ENCODE data around the gene OSBPL8. TPM values are rescaled to one million over a fixed set of nuclear protein-coding genes. Genes with fewer than 3 reads are reported as not detected.

OSBPL8 gene
- total RNA-seq, 2 experiments from 2014 or later: 104 to 112 TPM

- no peak overlapping the region for H3K4me3 Mint-ChIP-seq
- H3K27me3 Mint-ChIP-seq: peaks cover 10% of the 10 kb centered on the region
- CTCF ChIA-PET: no interaction called here
- H3K27ac Mint-ChIP-seq: no peak overlapping the region
- H3K36me3 Mint-ChIP-seq: no peaks in the 10 kb centered on the region
- DNase-seq (no peak), ATAC-seq (no peak)
- no peaks in the 10 kb centered on the region for H3K9me3 Mint-ChIP-seq (ENCODE audit: low read depth)
- peaks cover 14% of the 10 kb centered on the region for H3K4me1 Mint-ChIP-seq
Measured at GRCh38 chr12:76303989-76304460, 255.5 kb downstream of the OSBPL8 start.

GRCh38 chr12:76303365-76303764 lies 256.2 kb downstream of the OSBPL8 start:
- ATAC-seq (no peak), DNase-seq (no peak)
- H3K9me3 Mint-ChIP-seq (ENCODE audit: low read depth): no peaks in the 10 kb centered on the region
- H3K4me3 Mint-ChIP-seq: no peak overlapping the region
- CTCF ChIA-PET: no interaction called here
- H3K4me1 Mint-ChIP-seq: peaks cover 14% of the 10 kb centered on the region
- H3K27ac Mint-ChIP-seq: no peak overlapping the region
- no peaks in the 10 kb centered on the region for H3K36me3 Mint-ChIP-seq
- H3K27me3 Mint-ChIP-seq: peaks cover 10% of the 10 kb centered on the region

Other genes with a start within 250 kb of the OSBPL8 start
- 1 to 10 TPM; 4.3 to 4.6 TPM for gene BBS10, start 211.4 kb downstream of the OSBPL8 start, total RNA-seq
- gene ZDHHC17, start 204.3 kb upstream of the OSBPL8 start, total RNA-seq: 10 to 100 TPM; 19.9 to 25.9 TPM